ENCODE data around the gene MTX3. TPM values are rescaled to one million over a fixed set of nuclear protein-coding genes. Genes with fewer than 3 reads are reported as not detected.

MTX3 gene
- total RNA-seq, 1 donor from 2014 or later: 27.9 TPM

- no peak for TF ChIP-seq CTCF (conservative IDR thresholded peaks at IDR 0.05)
- no peaks in the 10 kb centered on the region for H3K9me3 Mint-ChIP-seq
- H3K4me3 Mint-ChIP-seq: peak overlapping the region; percentile 50
- H3K27me3 Mint-ChIP-seq (ENCODE audit: low read depth): no peaks in the 10 kb centered on the region
- H3K36me3 Mint-ChIP-seq (ENCODE audit: low read depth): peaks cover 4% of the 10 kb centered on the region
- peaks cover 28% of the 10 kb centered on the region for H3K4me1 Mint-ChIP-seq
- no peak for DNase-seq (ENCODE audit: low read depth, low spot score)
- no peak overlapping the region for H3K27ac Mint-ChIP-seq (ENCODE audit: unreplicated experiment)
Measured at GRCh38 chr5:79992891-79993657, 2.0 kb upstream of the MTX3 start.

GRCh38 chr5:79990205-79990597, 861 bp downstream of the MTX3 start:
- Mint-ChIP-seq H3K36me3 (ENCODE audit: low read depth) (peaks cover 4% of the 10 kb centered on the region), H3K27ac (ENCODE audit: unreplicated experiment) (peak overlapping the region; percentile 91), H3K27me3 (ENCODE audit: low read depth) (no peaks in the 10 kb centered on the region), H3K4me1 (peaks cover 28% of the 10 kb centered on the region), H3K4me3 (peak overlapping the region; percentile 94), H3K9me3 (no peaks in the 10 kb centered on the region)
- no peak for DNase-seq (ENCODE audit: low read depth, low spot score)
- TF ChIP-seq CTCF (conservative IDR thresholded peaks at IDR 0.05): no peak

GRCh38 chr5:79986260-79986659, 4.8 kb downstream of the MTX3 start:
- peak overlapping the region; percentile 54 for H3K4me3 Mint-ChIP-seq
- no peaks in the 10 kb centered on the region for H3K27me3 Mint-ChIP-seq (ENCODE audit: low read depth)
- H3K27ac Mint-ChIP-seq (ENCODE audit: unreplicated experiment): no peak overlapping the region
- DNase-seq (ENCODE audit: low read depth, low spot score): no peak
- no peaks in the 10 kb centered on the region for H3K9me3 Mint-ChIP-seq
- no peak for TF ChIP-seq CTCF (conservative IDR thresholded peaks at IDR 0.05)
- peaks cover 12% of the 10 kb centered on the region for H3K36me3 Mint-ChIP-seq (ENCODE audit: low read depth)
- H3K4me1 Mint-ChIP-seq: peaks cover 13% of the 10 kb centered on the region

- peaks cover 12% of the 10 kb centered on the region for H3K36me3 Mint-ChIP-seq (ENCODE audit: low read depth)
- no peak overlapping the region for H3K4me3 Mint-ChIP-seq
- H3K27me3 Mint-ChIP-seq (ENCODE audit: low read depth): no peaks in the 10 kb centered on the region
- no peak for DNase-seq (ENCODE audit: low read depth, low spot score)
- no peak for TF ChIP-seq CTCF (conservative IDR thresholded peaks at IDR 0.05)
- H3K27ac Mint-ChIP-seq (ENCODE audit: unreplicated experiment): no peak overlapping the region
- no peaks in the 10 kb centered on the region for H3K9me3 Mint-ChIP-seq
- H3K4me1 Mint-ChIP-seq: peaks cover 6% of the 10 kb centered on the region
Measured at GRCh38 chr5:79985288-79985687, 5.8 kb downstream of the MTX3 start.

GRCh38 chr5:79984363-79984762, 6.7 kb downstream of the MTX3 start:
- Mint-ChIP-seq H3K9me3 (no peaks in the 10 kb centered on the region), H3K27me3 (ENCODE audit: low read depth) (no peaks in the 10 kb centered on the region), H3K4me3 (no peak overlapping the region), H3K4me1 (no peaks in the 10 kb centered on the region), H3K27ac (ENCODE audit: unreplicated experiment) (no peak overlapping the region), H3K36me3 (ENCODE audit: low read depth) (peaks cover 12% of the 10 kb centered on the region)
- no peak for TF ChIP-seq CTCF (conservative IDR thresholded peaks at IDR 0.05)
- DNase-seq (ENCODE audit: low read depth, low spot score): no peak
